PC-3 (cell line): ENCODE results near the gene TRIM75.
"Not testable (repeated sequence)": the region's sequence is repeated elsewhere in the genome, so short reads cannot be mapped to it uniquely, and the experiment has no call there.

Experiments
- EZH2phosphoT487 ChIP-seq: fragments of 300-600 bp; sonication (generic); IDR thresholded peaks from 2 replicates; pipeline ENCODE4 v1.6.1; 2018; ENCODE audit warnings: mild to moderate bottlenecking, antibody characterized with exemption, low read length, borderline replicate concordance
- TF ChIP-seq, protein P1 (sequence below): fragments of 300-600 bp; sonication (generic); conservative IDR thresholded peaks from 2 replicates; pipeline ENCODE4 v1.5.1; 2017; ENCODE audit warnings: antibody characterized with exemption, low read depth, mild to moderate bottlenecking, low read length

GRCh38 chr4:165073346-165073745 is 19.7 kb downstream of the TRIM75 start:
- TF ChIP-seq, protein P1, sequence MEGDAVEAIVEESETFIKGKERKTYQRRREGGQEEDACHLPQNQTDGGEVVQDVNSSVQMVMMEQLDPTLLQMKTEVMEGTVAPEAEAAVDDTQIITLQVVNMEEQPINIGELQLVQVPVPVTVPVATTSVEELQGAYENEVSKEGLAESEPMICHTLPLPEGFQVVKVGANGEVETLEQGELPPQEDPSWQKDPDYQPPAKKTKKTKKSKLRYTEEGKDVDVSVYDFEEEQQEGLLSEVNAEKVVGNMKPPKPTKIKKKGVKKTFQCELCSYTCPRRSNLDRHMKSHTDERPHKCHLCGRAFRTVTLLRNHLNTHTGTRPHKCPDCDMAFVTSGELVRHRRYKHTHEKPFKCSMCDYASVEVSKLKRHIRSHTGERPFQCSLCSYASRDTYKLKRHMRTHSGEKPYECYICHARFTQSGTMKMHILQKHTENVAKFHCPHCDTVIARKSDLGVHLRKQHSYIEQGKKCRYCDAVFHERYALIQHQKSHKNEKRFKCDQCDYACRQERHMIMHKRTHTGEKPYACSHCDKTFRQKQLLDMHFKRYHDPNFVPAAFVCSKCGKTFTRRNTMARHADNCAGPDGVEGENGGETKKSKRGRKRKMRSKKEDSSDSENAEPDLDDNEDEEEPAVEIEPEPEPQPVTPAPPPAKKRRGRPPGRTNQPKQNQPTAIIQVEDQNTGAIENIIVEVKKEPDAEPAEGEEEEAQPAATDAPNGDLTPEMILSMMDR: not testable (repeated sequence)
- not testable (repeated sequence) for TF ChIP-seq EZH2phosphoT487
